WI38 (cell line): Measurements from ENCODE around the gene S100A16.
"Not testable (repeated sequence)": the region's sequence is repeated elsewhere in the genome, so short reads cannot be mapped to it uniquely, and the experiment has no call there.

ENCODE experiments used
- H3K4me3 ChIP-seq: 2 replicates; pipeline ENCODE4 v1.5.1; 2011; ENCODE audit warnings: low read depth, mild to moderate bottlenecking, control low read depth, low read length
- TF ChIP-seq, protein P1 (sequence below): IDR thresholded peaks from 2 replicates; pipeline ENCODE4 v1.5.1; 2012; ENCODE audit warnings: low read depth, mild to moderate bottlenecking, control low read depth, low read length

The S100A16 gene

DNA sequence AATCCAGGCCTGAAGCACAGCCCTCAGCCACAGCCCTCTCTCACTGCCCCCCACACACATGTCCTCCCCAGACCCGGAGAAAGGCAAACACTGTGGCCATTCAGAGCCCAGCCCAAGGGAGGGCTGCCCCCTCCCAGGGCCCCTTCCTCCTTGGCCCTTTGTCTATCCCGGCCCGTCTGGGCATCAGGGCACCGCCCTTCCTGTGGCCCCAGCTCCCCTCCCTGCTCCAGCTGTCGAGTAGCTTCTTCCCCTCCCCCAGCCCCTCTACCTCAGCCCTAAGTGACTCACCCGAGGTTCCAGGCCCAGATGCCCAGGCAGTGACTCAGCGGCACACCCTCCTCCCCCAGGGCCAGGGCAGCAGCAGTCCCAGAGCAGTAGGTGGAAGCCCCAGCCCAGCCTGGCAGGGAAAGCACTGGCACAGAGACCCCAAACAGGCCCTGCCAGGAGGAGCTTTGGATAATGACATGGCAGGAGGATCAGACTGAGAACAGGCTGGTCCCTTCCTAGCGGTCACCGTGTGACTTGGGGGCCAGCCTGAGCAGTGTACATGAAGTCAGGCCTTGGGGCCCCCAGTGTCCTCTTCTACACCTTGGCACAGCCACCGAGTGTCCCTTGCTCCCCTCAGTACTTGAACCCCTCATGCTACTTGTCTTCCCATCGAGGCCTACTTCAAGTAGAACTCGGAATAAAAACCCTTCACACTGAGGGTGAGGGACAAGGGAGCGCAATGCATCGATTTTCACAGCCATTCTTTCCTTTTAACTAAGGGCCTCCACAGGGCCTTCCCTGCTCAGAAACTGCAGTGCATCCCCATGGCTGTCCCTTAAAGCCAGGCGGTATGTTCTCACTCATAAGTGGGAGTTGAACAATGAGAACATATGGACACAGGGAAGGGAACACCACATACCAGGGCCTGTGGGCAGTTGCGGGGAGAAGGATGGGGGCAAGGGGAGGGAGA is 46.2 kb downstream of the S100A16 start:
- TF ChIP-seq, protein P1, sequence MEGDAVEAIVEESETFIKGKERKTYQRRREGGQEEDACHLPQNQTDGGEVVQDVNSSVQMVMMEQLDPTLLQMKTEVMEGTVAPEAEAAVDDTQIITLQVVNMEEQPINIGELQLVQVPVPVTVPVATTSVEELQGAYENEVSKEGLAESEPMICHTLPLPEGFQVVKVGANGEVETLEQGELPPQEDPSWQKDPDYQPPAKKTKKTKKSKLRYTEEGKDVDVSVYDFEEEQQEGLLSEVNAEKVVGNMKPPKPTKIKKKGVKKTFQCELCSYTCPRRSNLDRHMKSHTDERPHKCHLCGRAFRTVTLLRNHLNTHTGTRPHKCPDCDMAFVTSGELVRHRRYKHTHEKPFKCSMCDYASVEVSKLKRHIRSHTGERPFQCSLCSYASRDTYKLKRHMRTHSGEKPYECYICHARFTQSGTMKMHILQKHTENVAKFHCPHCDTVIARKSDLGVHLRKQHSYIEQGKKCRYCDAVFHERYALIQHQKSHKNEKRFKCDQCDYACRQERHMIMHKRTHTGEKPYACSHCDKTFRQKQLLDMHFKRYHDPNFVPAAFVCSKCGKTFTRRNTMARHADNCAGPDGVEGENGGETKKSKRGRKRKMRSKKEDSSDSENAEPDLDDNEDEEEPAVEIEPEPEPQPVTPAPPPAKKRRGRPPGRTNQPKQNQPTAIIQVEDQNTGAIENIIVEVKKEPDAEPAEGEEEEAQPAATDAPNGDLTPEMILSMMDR: no peak
- peak overlapping the region; percentile 27 for H3K4me3 ChIP-seq

DNA sequence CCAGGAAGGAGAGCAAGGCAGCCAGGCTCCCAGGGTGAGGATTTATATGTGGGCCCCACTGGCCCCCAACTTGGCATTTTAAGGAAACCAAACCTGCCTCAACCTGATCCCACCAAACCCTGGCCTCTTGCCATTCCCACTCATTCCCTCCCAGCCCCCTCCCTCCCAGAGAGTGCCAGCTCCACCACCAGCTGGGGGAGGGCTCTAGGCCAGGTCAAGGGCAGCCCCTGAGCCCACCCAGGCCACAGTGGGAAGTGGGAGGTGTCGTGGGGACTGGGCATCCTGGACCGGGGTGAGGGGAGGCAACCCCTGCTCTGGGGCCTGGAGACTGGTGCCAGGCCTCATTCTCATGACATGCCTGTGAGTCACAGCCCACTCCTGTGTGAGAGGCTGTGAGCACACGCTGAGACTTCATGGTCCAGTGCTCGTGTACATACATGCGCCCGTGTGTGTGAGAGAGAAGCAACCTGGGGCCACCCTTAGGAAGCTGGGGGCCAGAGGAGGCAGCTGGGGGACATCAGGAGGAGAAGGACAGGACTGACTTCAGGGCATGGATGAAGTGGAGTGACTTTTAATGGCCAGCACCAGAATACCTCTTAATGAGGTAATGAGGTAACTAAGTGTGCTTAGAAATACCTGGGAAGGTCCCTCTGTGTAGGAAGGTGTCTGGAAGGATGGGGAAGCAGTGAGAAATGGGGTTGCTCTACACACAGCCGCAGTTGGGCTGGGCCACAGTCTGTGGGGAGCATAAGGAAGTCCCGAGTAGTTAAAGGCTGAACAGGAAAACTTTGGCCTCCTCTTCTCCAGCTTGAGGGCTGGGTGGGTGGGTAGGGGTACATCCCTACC is 47.2 kb downstream of the S100A16 start, which contains the start of gene S100A2:
Gene S100A2, minus strand, starts transcription at position 316 of the 846 bp plus-strand sequence. CDS start 1,967 bp downstream, outside the sequence.
- TF ChIP-seq, protein P1: no peak
- peak within 1 kb of the TSS; percentile 27 for H3K4me3 ChIP-seq

DNA sequence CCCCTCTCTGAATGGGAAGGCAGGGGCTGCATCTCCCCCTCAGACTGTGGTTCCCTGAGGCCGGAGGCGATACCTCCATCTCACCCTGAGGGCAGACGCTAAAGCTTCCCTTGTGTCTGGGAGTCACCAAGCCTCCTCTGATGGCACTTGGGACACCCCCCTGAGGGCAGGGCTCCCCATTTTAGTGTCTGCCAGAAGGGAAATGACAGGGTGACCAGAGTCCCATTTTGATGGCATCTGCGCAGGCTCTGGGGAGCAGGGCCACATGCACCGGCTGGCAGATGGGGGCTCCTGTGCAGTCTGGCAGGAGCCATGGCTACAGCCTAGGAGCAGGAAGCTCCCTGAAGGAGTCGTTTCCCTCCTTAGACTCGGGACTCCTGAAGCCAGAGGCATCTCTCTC is 48.9 kb downstream of the S100A16 start:
- no peak overlapping the region for H3K4me3 ChIP-seq
- TF ChIP-seq, protein P1: no peak

DNA sequence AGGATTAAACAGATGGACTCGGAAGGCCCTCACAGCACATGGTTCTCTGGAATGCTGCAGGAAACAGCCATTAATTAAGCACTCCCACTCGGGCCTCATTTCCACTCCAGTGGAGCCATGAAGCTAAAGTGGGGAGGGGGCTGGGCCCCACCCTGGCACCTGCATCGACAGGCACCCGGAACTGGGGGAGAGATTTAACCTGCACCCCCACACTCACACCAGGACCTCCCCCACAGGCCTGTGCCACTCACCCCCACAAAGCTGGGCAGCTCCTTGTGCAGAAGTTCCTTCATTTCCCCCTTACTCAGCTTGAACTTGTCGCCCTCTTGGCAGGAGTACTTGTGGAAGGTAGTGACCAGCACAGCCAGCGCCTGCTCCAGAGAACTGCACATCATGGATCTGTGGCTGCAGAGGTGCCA is 49.4 kb downstream of the S100A16 start:
- TF ChIP-seq, protein P1: no peak
- H3K4me3 ChIP-seq: no peak overlapping the region

DNA sequence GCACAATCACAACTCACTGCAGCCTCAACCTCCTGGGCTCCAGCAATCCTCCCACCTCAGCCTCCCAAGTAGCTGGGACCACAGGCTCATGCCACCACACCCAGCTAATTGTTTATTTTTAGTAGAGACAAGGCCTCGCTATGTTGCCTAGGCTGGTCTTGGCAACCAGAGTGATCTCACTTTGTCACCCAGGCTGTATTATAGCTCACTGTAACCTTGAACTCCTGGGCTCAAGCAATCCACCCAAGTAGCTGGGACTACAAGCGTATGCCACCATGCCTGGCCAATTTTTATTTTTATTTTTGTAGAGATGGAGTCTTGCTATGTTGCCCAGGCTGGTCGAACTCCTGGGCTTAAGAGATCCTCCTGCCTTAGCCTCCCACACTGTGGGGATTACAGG is 50.9 kb downstream of the S100A16 start:
- H3K4me3 ChIP-seq: not testable (repeated sequence)

DNA sequence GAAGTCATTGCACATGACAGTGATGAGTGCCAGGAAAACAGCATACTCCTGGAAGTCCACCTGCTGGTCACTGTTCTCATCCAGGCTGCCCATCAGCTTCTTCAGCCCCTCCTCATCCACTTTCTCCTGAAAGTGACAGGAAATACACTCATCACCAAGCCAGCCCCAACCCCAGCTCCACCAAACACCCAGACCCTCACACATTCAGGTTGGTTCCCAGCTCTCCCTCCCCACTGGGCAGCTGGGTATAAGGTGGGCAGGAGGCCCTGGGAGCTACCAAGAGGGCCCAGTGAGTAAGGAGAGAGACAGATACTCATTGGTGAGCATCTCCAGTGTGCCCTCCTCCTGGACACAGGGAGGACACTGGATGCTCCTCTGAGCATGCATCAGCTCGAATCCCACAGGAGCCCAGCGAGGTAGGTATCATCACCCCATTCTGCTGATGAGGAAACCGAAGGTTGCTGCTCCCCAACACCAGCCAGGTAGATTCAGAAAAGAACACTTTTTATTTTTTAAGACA is 51.4 kb downstream of the S100A16 start:
- TF ChIP-seq, protein P1: no peak
- H3K4me3 ChIP-seq: no peak overlapping the region

DNA sequence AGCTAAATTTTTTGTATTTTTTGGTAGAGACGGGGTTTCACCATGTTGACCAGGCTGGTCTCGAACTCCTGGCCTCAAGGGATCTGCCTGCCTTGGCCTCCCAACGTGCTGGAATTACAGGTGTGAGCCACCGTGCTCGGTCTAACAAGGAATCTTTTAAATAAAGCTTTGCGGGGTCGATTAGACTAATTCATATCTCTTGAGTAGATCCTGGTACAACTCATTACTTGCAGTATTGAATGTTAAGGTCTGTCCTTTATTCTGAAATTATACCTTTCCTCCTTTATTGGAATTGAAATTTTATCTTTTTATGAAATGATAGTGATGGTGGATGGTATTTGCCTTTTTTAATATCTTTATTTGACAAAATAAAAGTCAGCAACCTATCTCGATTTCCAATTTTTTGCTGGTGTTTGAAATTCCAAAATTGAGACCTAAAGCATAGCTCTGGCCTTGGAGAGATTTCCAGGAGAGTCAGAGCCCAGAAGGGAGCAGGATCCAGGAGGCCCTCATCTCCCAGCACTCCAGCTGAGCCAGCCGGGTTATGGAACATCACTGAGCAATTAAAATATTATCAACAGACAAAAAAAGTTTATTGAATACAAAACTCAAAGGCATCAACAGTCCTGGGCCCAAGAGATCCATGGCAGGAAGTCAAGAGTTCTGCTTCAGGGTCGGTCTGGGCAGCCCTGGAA is 52.0 kb downstream of the S100A16 start:
- H3K4me3 ChIP-seq: no peak overlapping the region
- TF ChIP-seq, protein P1: no peak
